Psoas muscle (tissue), 8 donors: ENCODE results near the gene PYHIN1. TPM values are rescaled to one million over a fixed set of nuclear protein-coding genes. Genes with fewer than 3 reads are reported as not detected.

Experiments
- ATAC-seq, 4 donors: fragments of 200-7000 bp; cut with Tn5 transposase; one replicate each; pipeline ENCODE4 v1.9.1; 2020; ENCODE audit warnings: moderate library complexity in 3 of 4, mild to moderate bottlenecking in 2 of 4
- DNase-seq, 2 donors: peaks; one replicate each; pipeline ENCODE4 v3.0.0-alpha.2; 2020
- H3K27ac ChIP-seq: fragments of 200-600 bp; one replicate; pipeline ENCODE4 v1.8.0; 2022
- H3K27me3 ChIP-seq, 3 donors: fragments of 200-600 bp in 1 of 3; one replicate each; pipeline versions ENCODE4 v1.6.1 to v1.8.0; 2013 to 2022; ENCODE audit warnings: low read length in 2 of 3, mild to moderate bottlenecking in 2 of 3, moderate library complexity in 1 of 3; ENCODE audit not compliant: insufficient read depth in 3 of 3
- H3K36me3 ChIP-seq, 2 donors: fragments of 200-600 bp in 1 of 2; one replicate each; pipeline versions ENCODE4 v1.6.1 to v1.8.0; 2013 to 2022; ENCODE audit warnings: low read depth in 1 of 2, mild to moderate bottlenecking in 1 of 2, moderate library complexity in 1 of 2; ENCODE audit not compliant: insufficient read depth in 1 of 2
- H3K4me1 ChIP-seq: fragments of 200-600 bp; one replicate; pipeline ENCODE4 v1.8.0; 2022
- H3K4me3 ChIP-seq: fragments of 200-600 bp; one replicate; pipeline ENCODE4 v1.8.0; 2022; ENCODE audit warnings: mild to moderate bottlenecking
- H3K9me3 ChIP-seq: fragments of 200-600 bp; one replicate; pipeline ENCODE4 v1.8.0; 2022
- CTCF ChIP-seq: fragments of 200-600 bp; IDR thresholded peaks from one replicate; pipeline ENCODE4 v1.8.0; 2022; ENCODE audit warnings: antibody characterized with exemption
- WGBS, 3 donors: extraction: QIAGEN DNeasy Blood & Tissue Kit; methylation state at CpG; one replicate each; pipeline versions ENCODE4 v1.1.6 to v1.1.7; 2013; 5-methylcytosine and 5-hydroxymethylcytosine counted together
- intact Hi-C, 2 donors: fragments of 100-400 bp; cut with DNase I; formaldehyde crosslinking; loops; one replicate each; pipeline versions ENCODE4 v1.11.0 to v1.14.2; 2022
- long read RNA-seq, 2 donors: library from polyadenylated mRNA; unstranded; transcript quantifications; one replicate each; pipeline ENCODE4 v2.0.0, GENCODE V29; 2021
- polyA plus RNA-seq, 3 donors: library from polyadenylated mRNA; stranded (reverse); fragments of 200-250 nt; gene quantifications; one replicate each; pipeline ENCODE4 v1.2.3, GENCODE V29; 2013
- total RNA-seq, 4 donors: library from RNA; stranded (reverse); fragmentation: NEBNext Ultra II Directional in 2 of 4; extraction: Animal tissue kit (Norgen Biotek cat#: 25700) in 2 of 4; gene quantifications; one replicate each; pipeline versions ENCODE4 v1.2.1 to v1.2.4, GENCODE V29; 2021 to 2023
- donor health status: healthy with polysubstance abuse.
- donor health status: DM: no; HTN: no; CAD: no; lungs with moderate emphysema.
- donor health status: Bipolar disorder and iron deficiency.
- donor health status: healthy.
- donor health status: DM: yes; HTN: yes; CAD: no.
- donor health status: DM: no; HTN: no; CAD: no.
- donor health status: DM: no; HTN: no; CAD: no.
- donor health status: DM: yes; HTN: yes; CAD: no.

The PYHIN1 gene
- total RNA-seq (under 1 TPM in 3 of 4 donors, not detected in 1; 0.21 to 0.32 (median 0.22) TPM), polyA plus RNA-seq (under 1 TPM in 2 of 3 donors, not detected in 1; 0.04 to 0.15 TPM)
- long read RNA-seq, donor 1 = 0 reads
- long read RNA-seq, donor 2 = 0 reads

GRCh38 chr1:158931055-158931737, at the start of gene PYHIN1:
Gene PYHIN1 (plus strand): TSS chr1:158931552. CDS start chr1:158936911, 5,359 bp downstream.
- ATAC-seq (no peak), DNase-seq (no peak)
- H3K4me1 ChIP-seq = no peaks in the 10 kb centered on the region
- no peak within 1 kb of the TSS for H3K4me3 ChIP-seq
- no peaks in the 10 kb centered on the region for H3K27me3 ChIP-seq
- H3K36me3 ChIP-seq = no peaks in the 10 kb centered on the region
- no peaks in the 10 kb centered on the region for H3K9me3 ChIP-seq
- H3K27ac ChIP-seq = no peak within 1 kb of the TSS
- TF ChIP-seq CTCF = no peak
- intact Hi-C loops = no loop called here
- WGBS, 3 donors = 62 to 69% (median 64%) methylated on average over 3 of the region's 3 CpGs

GRCh38 chr1:158893654-158894053, 37.7 kb upstream of the PYHIN1 start:
- no peak for ATAC-seq
- Histone ChIP-seq H3K4me3 (no peak overlapping the region), H3K4me1 (no peaks in the 10 kb centered on the region), H3K27me3 (no peaks in the 10 kb centered on the region), H3K27ac (no peak overlapping the region), H3K36me3 (no peaks in the 10 kb centered on the region), H3K9me3 (no peaks in the 10 kb centered on the region)
- no peak for TF ChIP-seq CTCF
- DNase-seq = no peak
- intact Hi-C loops = no loop called here

- 95% methylated on average over 2 of the region's 2 CpGs; no CpG with 5 or more reads in 2 of the 3 donors for WGBS, 3 donors
- H3K4me1 ChIP-seq = no peaks in the 10 kb centered on the region
- no peak for DNase-seq
- no peaks in the 10 kb centered on the region for H3K9me3 ChIP-seq
- no peaks in the 10 kb centered on the region for H3K36me3 ChIP-seq
- H3K27ac ChIP-seq = no peak overlapping the region
- H3K27me3 ChIP-seq = no peaks in the 10 kb centered on the region
- no peak overlapping the region for H3K4me3 ChIP-seq
- no peak for ATAC-seq
- no peak for TF ChIP-seq CTCF
- intact Hi-C loops = no loop called here
Observed at GRCh38 chr1:158898722-158899121, 32.6 kb upstream of the PYHIN1 start.

- Histone ChIP-seq H3K27ac (no peak overlapping the region), H3K27me3 (no peaks in the 10 kb centered on the region), H3K4me1 (no peaks in the 10 kb centered on the region), H3K36me3 (no peaks in the 10 kb centered on the region), H3K9me3 (no peaks in the 10 kb centered on the region), H3K4me3 (no peak overlapping the region)
- ATAC-seq (no peak), DNase-seq (no peak)
- intact Hi-C loops = no loop called here
- 83 to 86% (median 85%) methylated on average over 3 of the region's 3 CpGs for WGBS, 3 donors
- no peak for TF ChIP-seq CTCF
Observed at GRCh38 chr1:158901623-158902022, 29.7 kb upstream of the PYHIN1 start.

GRCh38 chr1:158916085-158916484, 15.3 kb upstream of the PYHIN1 start:
- intact Hi-C loops = no loop called here
- ATAC-seq (no peak), DNase-seq (no peak)
- Histone ChIP-seq H3K36me3 (no peaks in the 10 kb centered on the region), H3K9me3 (peaks cover 7% of the 10 kb centered on the region), H3K27ac (no peak overlapping the region), H3K4me1 (no peaks in the 10 kb centered on the region), H3K4me3 (no peak overlapping the region), H3K27me3 (no peaks in the 10 kb centered on the region)
- WGBS, 3 donors = 23 to 65% (median 54%) methylated on average over 1 of the region's 1 CpG
- TF ChIP-seq CTCF = no peak
